GM19438 (cell line): ENCODE measurements around the gene COPS7A.

Experiments used
- ATAC-seq: cut with Tn5 transposase; IDR thresholded peaks from one replicate; pipeline ENCODE4 v1.9.1; 2021; ENCODE audit warnings: low read depth; ENCODE audit not compliant: unreplicated experiment

The COPS7A gene

GRCh38 chr12:6747216-6747615 lies 23.4 kb downstream of the COPS7A start:
- no peak for ATAC-seq

DNA sequence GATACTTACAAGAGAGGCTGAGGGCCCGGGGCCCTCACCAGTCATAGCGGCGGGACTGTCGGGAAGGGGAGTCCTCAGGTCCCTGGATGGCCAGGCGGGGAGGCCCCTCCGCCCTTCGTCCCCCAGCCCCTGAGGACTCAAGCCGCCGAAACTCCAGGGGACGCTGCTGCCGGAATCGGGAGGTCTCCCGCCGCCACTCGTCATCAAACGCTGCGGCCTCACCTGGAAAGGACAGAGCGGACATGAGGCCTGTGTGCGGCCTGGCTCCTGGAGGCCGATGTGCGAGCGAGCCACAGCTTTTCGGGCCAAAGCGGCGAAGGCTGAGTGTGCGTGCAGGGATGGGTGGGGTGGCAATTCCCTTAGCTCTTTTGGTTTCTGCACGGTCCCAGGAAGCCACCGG lies 24.9 kb downstream of the COPS7A start:
- ATAC-seq, result no peak

DNA sequence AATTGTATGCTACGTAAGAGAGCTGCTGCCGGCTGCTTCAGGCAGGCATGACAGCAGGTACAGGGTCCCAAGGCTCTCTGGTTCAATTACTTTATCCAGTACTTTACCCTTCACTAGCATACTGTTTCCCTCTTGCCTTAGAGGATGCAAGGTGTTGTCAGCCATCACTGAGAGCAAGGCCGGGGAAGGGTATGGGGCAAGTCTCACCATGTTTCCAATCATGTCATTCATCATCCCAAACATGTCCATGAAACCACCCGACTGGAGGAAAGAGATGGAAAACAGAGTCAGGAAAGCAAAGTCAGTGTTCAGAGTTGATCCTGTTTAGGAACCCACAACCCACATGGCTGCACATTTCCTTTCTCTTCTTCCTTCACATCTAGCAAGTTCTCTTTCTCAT lies 26.7 kb downstream of the COPS7A start:
- no peak for ATAC-seq

- ATAC-seq, result no peak
Observed at GRCh38 chr12:6751767-6752166, 27.9 kb downstream of the COPS7A start.

DNA sequence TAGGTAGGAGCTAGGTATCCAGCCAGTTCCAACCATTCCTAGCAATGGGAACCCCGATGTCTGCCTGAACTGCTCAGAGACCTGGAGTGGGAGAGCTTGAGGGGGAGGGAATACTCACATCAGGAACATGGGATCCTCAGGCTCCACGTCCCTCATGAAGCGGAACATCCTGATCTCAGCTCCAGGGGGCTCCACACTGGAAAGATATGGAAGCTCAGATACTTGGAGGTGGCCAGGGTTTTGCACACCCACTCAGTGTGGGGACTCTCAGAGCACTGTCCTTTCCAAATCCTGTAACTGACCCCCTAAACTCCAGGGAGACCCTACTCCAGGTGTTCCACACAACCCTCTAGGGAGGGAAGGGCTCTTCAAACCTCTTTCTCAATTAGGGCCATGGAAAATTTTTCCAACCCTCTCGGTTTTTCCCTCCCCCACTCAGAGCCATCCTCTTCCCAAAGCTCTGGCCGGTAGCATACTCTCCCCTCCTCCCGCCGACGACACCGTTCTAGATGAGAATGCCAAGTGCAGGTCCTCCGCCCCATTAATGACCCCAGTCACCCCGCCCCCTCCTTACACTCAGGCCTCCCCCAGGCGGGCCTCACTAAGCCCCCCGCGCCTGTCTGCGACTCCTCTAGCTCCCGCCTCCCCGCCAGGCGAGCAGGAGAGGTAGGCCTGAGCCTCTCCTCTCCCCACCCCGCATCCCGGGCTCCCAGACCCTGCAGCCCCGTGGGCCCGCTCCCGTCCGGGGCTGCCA lies 28.5 kb downstream of the COPS7A start:
- ATAC-seq, result no peak

DNA sequence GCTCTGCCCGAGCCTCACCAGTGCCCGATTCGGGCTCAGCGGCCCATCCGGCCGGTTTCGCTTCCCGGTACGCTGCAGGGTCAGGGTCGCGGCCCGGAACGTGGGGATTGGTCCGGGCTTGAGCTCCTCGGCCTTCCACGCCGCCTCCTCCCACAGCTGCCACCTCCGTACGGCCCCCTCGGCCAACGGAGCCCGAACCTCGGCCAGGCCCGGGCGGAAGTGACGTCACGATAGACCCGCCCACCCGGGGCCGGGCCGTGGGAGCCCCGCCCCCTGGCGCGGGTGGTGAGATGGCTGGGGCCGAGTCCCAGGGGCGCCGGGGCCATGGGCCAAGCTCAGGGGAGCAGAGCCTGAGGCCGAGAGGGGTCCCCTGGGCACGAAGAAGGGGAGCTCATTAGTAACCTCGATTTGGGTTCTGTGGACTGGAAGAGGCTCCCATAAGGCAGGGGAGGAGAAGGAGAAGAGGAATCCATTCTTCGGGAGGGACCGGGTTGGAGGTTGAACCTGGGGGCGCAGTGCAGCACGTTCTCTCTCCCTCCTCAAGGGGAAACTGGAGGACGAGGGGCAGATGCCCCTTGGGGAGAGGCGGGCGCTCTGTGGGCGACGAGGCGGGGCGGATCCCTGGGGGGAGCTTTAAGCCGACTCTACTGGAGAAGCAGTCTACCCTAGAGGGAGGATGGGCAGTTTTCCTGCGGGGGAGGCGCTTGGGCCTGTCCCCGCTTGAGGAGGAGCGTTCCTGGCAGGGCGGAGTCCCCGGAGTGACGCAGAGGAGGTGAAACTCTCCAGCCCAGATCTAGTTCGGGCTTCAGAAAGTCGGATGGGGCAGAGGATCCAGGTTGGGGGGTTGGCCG lies 29.3 kb downstream of the COPS7A start, which contains the start of gene MLF2:
TSS of gene MLF2 (minus strand) at position 221 of the 851 bp plus-strand sequence. CDS start 807 bp downstream, outside the sequence.
- peak; percentile 89 for ATAC-seq

GRCh38 chr12:6753772-6754356 lies 30.0 kb downstream of the COPS7A start:
- ATAC-seq, result no peak

GRCh38 chr12:6754411-6754810 lies 30.6 kb downstream of the COPS7A start:
- no peak for ATAC-seq

DNA sequence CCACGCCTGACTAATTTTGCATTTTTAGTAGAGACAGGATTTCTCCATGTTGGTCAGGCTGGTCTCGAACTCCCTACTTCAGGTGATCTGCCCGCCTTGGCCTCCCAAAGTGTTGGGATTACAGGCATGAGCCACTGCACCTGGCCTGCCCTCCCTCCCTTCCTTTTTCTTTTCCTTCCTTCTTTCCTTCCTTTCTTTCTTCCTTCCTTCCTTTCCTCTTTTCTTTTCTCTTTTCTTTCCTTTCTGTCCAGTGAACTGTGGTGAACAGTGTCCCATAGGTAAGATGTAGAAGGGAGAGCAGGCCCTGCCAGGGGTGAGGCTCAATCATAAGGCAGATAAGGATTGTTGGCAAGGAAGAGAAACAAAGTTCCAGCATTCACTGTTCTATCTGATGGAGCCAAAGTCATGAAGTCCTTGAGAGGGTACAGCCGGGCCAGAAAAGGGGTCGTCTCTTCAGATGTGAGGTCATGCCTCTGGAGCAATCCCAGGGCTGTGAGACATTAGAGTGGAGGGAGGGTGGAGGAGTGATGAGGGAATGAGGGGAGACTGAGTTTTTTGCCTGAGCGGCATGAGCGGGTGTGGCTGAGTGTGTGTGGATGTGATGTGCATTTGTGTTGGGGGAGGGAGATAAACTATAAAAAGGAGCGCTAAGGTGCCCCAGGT lies 33.3 kb downstream of the COPS7A start:
- no peak for ATAC-seq

DNA sequence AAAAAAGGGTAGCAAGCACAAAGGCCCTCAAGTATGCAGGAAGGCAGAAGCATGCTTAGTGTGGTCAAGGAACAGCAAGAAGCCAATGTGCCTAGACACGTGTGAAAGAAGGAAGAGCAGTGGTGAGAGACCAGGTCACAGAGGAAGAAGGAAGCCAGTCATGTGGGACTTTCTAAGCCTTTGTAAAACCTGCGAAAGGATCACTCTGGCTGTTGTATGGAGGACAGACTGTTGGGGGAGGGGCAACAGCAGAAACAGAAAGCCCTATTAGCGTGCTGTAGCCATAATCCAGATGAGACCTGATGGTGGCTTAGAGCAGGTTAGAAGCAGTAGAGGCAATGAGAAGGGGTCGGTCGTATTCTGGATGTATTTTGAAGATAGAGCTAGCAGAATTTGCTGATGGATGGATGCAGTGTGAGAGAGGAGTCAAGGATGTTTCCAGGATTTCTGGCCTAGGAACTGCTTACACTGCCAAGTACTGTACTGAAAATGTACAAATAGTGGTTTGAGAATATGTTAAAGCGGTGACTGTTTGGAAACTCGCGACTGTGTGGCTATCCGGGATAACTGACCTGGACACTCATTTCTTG lies 34.8 kb downstream of the COPS7A start:
- no peak for ATAC-seq

DNA sequence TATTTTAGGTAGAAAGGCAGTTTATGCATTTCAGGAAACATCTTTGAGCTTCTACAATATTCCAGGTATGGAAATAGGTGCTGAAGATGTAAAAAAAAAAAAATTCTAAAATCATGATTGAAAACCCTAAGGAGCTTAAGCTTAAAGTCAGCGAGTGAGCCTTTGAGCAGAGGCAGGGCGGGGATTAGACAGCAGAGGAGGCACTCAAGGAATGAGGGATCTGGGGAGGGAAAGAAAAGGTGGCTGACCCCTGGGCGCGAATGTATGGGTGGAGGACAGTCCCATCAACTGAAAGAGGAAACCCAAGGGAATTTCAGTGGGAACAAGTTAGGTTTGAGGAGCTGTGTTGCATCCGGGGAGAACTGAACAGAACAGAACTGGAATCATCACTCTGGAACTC lies 35.9 kb downstream of the COPS7A start:
- ATAC-seq, result no peak

DNA sequence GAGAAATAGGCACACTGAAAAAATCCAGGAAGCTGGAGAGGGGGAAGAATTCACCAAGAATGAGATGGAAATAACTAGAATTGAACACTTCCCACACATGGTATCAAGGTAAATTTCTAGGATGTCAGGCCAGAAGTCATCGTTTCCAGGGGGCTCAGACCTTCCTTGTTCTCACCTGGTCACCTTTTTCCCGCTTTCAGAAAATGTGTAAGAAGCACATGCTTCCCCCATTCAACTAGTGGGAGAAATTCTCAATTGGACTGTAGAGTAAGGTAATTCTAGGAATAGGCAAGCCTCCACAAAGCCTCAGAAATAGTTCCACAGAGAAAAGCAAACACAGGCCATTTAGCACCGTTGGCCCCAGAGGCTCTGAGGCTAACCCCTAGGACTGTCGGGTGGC lies 39.5 kb downstream of the COPS7A start:
- ATAC-seq, result no peak

- peak; percentile 81 for ATAC-seq
Observed at GRCh38 chr12:6764011-6764828, 40.4 kb downstream of the COPS7A start.

GRCh38 chr12:6765048-6765633 lies 41.3 kb downstream of the COPS7A start:
- no peak for ATAC-seq

DNA sequence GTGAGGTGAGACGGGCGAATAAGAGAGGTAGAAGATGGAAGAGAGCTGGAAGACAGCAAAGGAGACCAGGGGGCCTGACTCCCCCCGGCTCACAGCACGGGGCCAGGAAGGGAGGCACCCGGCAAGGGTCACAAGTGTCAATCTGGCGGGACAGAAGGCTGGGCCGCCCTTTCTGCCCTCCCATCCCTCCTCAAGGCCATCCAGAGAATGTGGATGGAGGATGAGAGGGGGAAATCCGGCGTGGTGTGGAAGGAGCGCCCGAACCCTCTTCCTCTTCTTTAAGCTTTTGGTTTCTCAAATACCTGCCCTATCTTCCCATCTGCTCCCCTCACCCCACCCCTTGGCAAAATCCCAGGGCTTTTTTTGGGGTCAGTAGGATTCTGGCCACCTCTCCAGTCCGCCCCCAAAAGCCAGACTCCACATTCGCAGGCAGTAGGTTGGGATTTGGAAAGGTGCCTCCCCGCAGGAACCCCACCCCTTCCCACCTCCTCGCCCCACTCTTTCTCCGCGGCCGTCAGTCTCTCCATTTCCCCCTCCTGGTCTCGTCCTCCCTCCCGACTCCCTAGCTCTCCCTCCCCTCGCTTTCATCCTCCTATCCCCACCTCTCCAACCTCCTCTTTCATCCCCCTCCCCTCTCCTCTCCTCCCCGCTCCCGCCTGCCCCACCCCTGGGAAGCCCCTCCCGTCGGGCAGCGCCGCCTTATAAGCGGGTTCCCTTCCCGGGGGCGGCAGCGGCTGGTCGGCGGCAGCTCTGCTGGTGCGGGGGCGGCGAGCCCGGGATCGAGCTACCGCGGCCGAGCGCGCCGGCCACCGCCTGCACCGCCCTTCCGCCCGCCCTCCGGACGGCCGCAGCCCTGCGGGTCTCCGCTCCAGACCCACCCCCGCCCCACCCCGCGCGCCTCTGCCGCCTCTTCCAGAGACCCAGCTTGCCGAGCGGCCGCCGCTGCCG lies 42.1 kb downstream of the COPS7A start, which contains the start of gene PTMS:
TSS of gene PTMS (plus strand) at position 730 of the 948 bp plus-strand sequence. CDS start 343 bp downstream, outside the sequence.
- ATAC-seq, result peak; percentile 14

- ATAC-seq, result peak; percentile 46
Observed at GRCh38 chr12:6766651-6767349, 43.0 kb downstream of the COPS7A start.
